Fibroblast of skin of abdomen (primary cell): ENCODE data around the gene TMEM108.

Source experiments
- DNase-seq: peaks from one replicate; pipeline ENCODE4 v3.0.0-alpha.2; 2013

Gene TMEM108

GRCh38 chr3:133364704-133365103 lies 326.5 kb downstream of the TMEM108 start:
- no peak for DNase-seq

- no peak for DNase-seq
Observed at GRCh38 chr3:133366921-133367320, 328.7 kb downstream of the TMEM108 start.

GRCh38 chr3:133367403-133367802 lies 329.2 kb downstream of the TMEM108 start:
- no peak for DNase-seq

- no peak for DNase-seq
Observed at GRCh38 chr3:133367956-133368355, 329.8 kb downstream of the TMEM108 start.

DNA sequence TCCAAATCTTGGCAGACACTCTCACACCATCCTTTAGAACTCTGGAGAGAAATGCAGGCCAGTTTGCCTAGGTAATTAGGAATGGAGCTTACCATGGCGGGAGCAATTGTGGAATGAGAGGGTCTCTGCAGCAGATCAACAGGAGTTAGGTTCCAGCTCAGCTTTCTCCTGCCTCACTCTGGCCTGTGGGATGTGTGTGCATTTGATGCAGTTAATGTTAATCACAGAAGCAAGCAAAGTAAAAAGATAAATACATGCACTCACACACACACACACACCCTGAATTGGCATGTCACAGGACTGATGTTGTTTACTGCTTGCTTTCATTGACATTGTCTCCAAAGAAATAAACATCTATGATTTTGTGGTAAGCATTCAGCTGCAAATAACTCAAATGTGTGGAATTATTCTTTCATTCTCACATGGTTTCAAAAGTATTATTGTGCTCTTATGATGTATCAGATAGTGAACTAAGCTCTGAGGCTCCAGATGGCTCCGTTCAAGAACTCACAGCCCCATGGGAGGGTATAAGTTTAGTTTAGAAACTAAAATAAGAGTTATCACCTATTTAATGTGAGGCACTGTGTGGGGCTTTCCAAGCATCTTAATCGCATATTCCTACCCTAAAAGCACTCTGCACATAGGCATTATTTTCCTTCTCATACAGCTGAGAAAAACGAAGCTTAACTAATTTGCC lies 330.3 kb downstream of the TMEM108 start:
- no peak for DNase-seq

GRCh38 chr3:133369068-133369440 lies 330.9 kb downstream of the TMEM108 start:
- DNase-seq = no peak

DNA sequence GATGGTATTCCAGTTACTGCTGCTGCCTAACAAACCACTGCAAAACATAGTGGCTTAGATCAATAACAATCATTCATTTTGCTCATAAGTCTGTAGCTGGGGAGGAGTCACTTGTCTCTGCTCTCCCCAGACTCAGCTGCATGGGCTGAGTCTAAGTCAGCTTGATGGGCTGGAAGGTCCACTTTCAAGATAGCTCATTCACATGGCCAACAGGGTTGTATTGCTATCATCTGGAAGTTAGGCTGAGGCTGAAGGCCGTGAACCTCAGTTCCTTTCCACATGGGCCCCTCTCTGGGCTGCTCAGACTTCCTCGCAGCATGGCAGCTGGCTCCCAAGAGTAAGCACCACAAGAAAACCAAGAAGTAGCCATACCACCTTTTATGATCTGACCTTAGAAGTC lies 333.0 kb downstream of the TMEM108 start:
- DNase-seq = no peak

DNA sequence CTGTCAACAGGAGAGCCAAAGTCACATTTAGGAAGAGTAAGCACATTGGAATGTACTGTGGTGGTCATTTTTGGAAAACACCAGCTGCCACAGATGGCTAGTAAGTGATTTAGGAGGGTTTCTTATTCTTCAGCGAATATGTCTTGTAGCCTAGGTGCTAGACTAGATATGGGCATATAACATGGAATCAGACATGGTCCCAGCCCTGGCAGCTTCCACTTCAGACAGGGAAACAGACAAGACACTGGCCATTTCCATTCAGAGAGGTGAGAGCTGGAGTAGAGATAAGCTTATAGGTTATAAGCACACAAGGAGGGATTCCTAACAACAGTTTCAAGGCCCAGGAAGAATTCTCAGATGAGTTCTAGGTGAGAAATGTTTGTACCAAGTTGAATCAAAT lies 333.5 kb downstream of the TMEM108 start:
- no peak for DNase-seq

DNA sequence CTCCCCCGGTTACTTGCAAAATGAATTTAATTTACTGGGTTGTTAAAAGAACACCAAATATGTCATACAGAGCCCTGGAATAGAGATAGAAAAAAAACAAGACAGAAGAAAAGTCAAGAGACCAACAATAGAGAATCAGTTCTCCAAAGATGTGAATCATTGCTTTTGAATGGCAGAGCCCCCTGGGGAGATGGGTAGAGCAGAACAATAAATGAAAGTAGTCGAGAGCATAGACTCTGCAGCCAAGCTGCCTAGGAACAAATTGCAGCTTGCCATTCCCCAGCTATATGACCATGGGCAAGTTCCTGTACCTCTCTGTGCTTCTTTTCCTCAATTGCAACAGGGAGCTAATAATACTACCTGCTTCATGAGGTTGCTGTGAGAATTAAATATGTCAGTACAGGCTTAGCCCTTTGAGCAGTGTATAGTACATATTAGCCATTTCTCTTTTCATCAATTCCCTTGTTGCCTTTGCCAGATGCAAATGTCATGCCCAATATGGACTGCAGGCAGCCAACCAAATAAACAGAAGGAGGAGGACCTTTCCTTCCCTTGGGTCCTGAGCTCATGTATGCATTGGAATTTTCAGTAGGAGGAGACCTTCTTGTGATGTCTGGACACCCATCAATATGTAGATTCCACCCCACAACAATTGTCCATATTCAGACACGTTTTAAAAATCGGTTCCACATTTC lies 336.7 kb downstream of the TMEM108 start:
- peak; percentile 5 for DNase-seq

GRCh38 chr3:133375403-133375745 lies 337.2 kb downstream of the TMEM108 start:
- no peak for DNase-seq

DNA sequence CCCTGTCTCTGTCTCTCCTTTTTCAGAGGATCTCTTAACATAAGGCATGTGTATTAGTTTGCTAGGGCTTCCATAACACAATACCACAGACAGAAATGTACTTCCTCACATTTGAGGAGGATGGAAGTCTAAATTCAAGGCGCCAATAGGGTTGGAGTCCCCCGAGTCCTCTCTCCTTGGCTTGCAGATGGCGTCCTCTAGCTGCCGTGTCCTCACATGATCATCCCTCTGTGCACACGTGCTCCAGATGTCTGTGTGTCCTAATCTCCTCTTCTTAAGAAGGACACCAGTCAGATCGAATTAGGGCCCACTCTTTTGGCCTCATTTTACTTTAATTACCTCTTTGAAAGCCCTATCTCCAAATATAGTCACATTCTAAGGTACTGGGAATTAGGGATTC lies 338.6 kb downstream of the TMEM108 start:
- DNase-seq = peak; percentile 8

- peak; percentile 53 for DNase-seq
Observed at GRCh38 chr3:133377396-133377795, 339.2 kb downstream of the TMEM108 start.

GRCh38 chr3:133379926-133380325 lies 341.7 kb downstream of the TMEM108 start:
- DNase-seq = no peak

- no peak for DNase-seq
Observed at GRCh38 chr3:133380481-133381225, 342.5 kb downstream of the TMEM108 start.

- DNase-seq = no peak
Observed at GRCh38 chr3:133381346-133382109, 343.3 kb downstream of the TMEM108 start.

DNA sequence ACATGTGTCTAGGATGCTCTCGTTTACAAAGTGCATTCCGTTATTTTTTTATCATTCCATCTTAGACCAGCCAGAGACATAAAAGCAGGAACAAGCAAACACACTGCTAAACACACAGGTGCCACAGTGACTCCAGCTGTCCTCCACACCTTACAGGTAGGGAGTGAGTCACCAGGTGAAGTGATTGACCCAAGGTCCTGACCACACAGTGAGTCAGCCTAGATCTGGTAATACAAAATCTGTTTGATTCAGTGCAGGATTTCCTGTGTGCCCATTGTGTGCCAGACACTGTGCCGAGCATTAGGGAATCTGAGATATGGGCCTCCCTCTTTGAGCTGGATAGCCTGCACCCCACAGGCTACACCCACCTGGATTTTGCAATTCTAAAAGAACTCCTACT lies 345.0 kb downstream of the TMEM108 start:
- DNase-seq = no peak

GRCh38 chr3:133383741-133384140 lies 345.6 kb downstream of the TMEM108 start:
- DNase-seq = no peak

GRCh38 chr3:133384331-133385027 lies 346.3 kb downstream of the TMEM108 start:
- DNase-seq = peak; percentile 61

DNA sequence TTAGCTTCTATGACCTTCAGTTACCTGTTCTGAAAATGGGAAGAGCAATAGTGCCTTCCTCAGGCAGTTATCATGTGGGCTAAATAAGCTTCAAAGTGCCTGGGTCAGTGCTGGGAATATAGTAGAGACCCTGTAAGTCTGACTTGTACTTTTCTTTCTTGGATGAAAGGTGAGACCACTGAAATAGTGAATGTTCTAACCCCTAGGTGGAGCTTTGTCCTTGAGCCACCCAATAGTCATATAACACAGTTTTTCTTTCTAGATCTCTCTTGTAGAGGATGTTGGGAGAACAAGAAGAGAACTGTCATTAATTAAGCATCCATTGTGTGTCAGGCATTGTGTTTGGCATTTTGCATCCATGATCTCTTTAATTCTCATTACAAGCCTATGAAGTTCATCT lies 348.7 kb downstream of the TMEM108 start:
- DNase-seq = no peak

DNA sequence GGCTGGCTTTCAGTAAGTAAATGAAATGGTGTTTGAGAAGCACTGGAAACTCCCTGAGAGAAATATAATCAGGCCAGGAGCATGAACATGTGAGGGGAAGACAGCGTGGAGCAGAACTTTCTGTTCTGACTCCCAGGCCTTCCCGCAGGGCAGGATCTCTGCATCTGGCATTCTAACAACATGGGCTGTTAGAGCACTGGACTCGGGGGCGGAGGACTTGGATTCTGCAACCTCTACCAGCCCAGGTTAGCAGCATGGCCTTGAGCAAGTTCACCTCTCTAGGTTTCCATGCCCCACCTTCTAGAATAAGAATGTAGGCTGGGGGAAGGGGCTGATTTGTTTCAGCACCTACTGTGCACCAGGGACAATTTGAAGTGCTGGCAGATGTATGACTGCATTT lies 349.1 kb downstream of the TMEM108 start:
- DNase-seq = no peak

- no peak for DNase-seq
Observed at GRCh38 chr3:133388696-133389395, 350.7 kb downstream of the TMEM108 start.

DNA sequence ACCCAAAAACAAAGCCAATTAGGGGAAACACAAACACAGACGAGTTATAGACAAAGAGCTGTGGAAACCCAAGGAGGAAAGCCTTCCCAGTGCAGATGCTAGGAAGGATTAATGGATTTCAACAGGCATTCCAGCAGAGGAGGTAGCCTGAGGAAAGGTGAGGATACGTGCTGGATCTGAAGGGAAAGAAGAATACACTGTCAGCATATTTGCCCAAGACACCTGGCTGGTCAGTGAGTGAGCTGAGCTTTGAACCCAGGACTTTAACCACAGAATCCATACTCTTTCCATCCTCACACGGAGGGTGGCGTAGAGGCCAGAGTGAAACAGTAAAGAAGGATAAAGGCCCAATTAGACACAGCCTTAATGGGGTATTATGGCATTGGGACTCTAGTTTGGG lies 352.5 kb downstream of the TMEM108 start:
- no peak for DNase-seq
